ENCODE measurements around the gene C16orf96. TPM values are rescaled to one million over a fixed set of nuclear protein-coding genes. Genes with fewer than 3 reads are reported as not detected.

C16orf96 gene
- polyA plus RNA-seq, 1 donor = 0.18 TPM

DNA sequence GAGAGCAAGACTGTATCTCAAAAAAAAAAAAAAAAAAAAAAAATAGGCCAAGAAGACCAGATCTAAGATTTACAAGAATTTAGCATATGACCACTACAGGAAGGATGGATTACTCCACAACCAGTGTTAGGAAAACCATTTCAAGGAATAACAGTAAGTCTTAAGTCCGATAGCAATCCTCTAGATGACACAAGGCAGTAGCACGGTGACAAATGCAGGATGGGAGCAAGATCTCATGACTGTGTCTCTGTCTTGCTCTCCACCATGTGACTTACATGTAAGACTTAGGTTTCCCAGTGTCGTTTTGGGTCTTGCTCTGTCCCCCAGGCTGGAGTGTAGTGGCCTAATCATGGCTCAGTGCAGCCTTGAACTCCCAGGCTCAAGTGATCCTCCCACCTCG, 27.8 kb downstream of the C16orf96 start:
- DNase-seq = no peak
- H3K27me3 ChIP-seq (ENCODE audit: control insufficient read depth, insufficient read depth, low read length) = peaks cover 6% of the 10 kb centered on the region
- no peaks in the 10 kb centered on the region for H3K9me3 ChIP-seq (ENCODE audit: control insufficient read depth, low read depth, low read length)
- no peak overlapping the region for H3K4me3 ChIP-seq (ENCODE audit: low read length)
- no peaks in the 10 kb centered on the region for H3K4me1 ChIP-seq (ENCODE audit: control insufficient read depth, insufficient read depth, low read length)
- no peaks in the 10 kb centered on the region for H3K36me3 ChIP-seq (ENCODE audit: control insufficient read depth, insufficient read depth, low read length)
- no CpG with 5 or more reads among the region's 4 CpGs for WGBS (ENCODE audit: insufficient coverage, low lambda C conversion rate)
- H3K27ac ChIP-seq (ENCODE audit: low read length) = no peak overlapping the region

DNA sequence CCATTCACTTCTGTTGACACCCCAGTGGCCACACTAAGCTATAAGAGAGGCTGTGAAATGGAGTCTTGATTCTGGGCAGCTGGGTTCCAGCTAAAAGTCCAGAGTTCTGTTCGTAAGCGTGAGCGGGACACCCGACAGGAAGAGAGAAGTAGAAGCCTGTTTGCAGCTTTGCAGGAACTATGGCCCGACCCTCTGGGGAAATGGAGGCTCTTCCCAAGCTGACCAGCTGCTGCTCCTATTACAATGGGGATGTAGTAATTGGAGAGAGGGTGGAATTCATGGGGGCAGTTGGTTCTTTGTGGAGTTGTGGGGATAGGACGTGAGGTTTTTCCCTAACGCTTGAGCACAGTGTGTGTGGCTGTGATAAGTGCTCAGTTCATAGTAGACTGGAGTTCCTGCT, 30.2 kb downstream of the C16orf96 start:
- H3K4me1 ChIP-seq (ENCODE audit: control insufficient read depth, insufficient read depth, low read length) = no peaks in the 10 kb centered on the region
- DNase-seq = no peak
- WGBS (ENCODE audit: insufficient coverage, low lambda C conversion rate) = no CpG with 5 or more reads among the region's 7 CpGs
- H3K36me3 ChIP-seq (ENCODE audit: control insufficient read depth, insufficient read depth, low read length) = no peaks in the 10 kb centered on the region
- H3K27me3 ChIP-seq (ENCODE audit: control insufficient read depth, insufficient read depth, low read length) = peaks cover 6% of the 10 kb centered on the region
- no peak overlapping the region for H3K4me3 ChIP-seq (ENCODE audit: low read length)
- H3K27ac ChIP-seq (ENCODE audit: low read length) = no peak overlapping the region
- H3K9me3 ChIP-seq (ENCODE audit: control insufficient read depth, low read depth, low read length) = no peaks in the 10 kb centered on the region

DNA sequence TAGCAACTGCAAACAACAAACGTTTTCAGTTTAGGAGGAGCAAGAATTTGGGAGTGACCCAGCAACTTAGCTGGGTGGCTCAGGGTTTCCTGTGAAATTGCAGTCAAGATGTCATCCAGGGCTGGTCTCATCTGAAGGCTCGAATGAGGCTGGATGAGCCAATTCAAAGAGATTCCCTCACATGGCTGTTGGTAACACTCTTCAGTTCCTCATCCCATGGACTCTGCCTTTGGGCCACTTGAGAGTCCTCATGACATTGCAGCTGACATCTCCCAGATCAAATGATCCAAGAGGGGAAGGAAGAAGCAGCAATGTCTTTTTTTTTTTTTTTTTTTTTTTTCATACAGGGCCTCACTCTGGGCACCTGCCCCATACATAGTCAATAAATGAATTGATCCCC, 32.2 kb downstream of the C16orf96 start:
- H3K36me3 ChIP-seq (ENCODE audit: control insufficient read depth, insufficient read depth, low read length) = no peaks in the 10 kb centered on the region
- H3K27me3 ChIP-seq (ENCODE audit: control insufficient read depth, insufficient read depth, low read length) = peaks cover 6% of the 10 kb centered on the region
- no peak overlapping the region for H3K27ac ChIP-seq (ENCODE audit: low read length)
- no peaks in the 10 kb centered on the region for H3K4me1 ChIP-seq (ENCODE audit: control insufficient read depth, insufficient read depth, low read length)
- no peak overlapping the region for H3K4me3 ChIP-seq (ENCODE audit: low read length)
- no peak for DNase-seq
- H3K9me3 ChIP-seq (ENCODE audit: control insufficient read depth, low read depth, low read length) = peaks cover 2% of the 10 kb centered on the region
- no CpG with 5 or more reads among the region's 2 CpGs for WGBS (ENCODE audit: insufficient coverage, low lambda C conversion rate)

DNA sequence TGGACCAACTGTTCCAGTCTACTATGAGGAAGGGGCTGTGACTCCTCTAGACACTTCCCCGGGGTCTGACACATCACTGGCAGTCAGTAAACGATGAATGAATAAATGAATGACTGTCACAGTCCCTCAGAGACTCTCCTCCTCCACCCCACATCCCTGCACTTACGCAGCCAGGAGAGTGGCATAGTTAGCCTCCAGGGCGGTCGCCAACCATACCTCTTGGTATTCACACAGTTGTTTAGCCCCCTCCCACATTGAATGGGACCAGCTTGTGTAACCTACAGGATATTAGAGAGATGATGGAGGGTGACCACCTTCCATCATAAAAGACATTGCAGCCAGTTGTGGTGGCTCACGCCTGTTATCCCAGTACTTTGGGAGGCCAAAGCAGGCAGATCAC, 32.8 kb downstream of the C16orf96 start:
- no peaks in the 10 kb centered on the region for H3K4me1 ChIP-seq (ENCODE audit: control insufficient read depth, insufficient read depth, low read length)
- peaks cover 6% of the 10 kb centered on the region for H3K27me3 ChIP-seq (ENCODE audit: control insufficient read depth, insufficient read depth, low read length)
- no peak overlapping the region for H3K27ac ChIP-seq (ENCODE audit: low read length)
- no peak overlapping the region for H3K4me3 ChIP-seq (ENCODE audit: low read length)
- 60% methylated on average over 1 of the region's 6 CpGs for WGBS (ENCODE audit: insufficient coverage, low lambda C conversion rate)
- peaks cover 2% of the 10 kb centered on the region for H3K9me3 ChIP-seq (ENCODE audit: control insufficient read depth, low read depth, low read length)
- no peaks in the 10 kb centered on the region for H3K36me3 ChIP-seq (ENCODE audit: control insufficient read depth, insufficient read depth, low read length)
- no peak for DNase-seq

GRCh38 chr16:4591191-4591590, 35.1 kb downstream of the C16orf96 start:
- Histone ChIP-seq H3K4me1 (ENCODE audit: control insufficient read depth, insufficient read depth, low read length) (no peaks in the 10 kb centered on the region), H3K27ac (ENCODE audit: low read length) (no peak overlapping the region), H3K4me3 (ENCODE audit: low read length) (no peak overlapping the region), H3K27me3 (ENCODE audit: control insufficient read depth, insufficient read depth, low read length) (peaks cover 6% of the 10 kb centered on the region), H3K9me3 (ENCODE audit: control insufficient read depth, low read depth, low read length) (peaks cover 2% of the 10 kb centered on the region), H3K36me3 (ENCODE audit: control insufficient read depth, insufficient read depth, low read length) (no peaks in the 10 kb centered on the region)
- DNase-seq = no peak
- 65% methylated on average over 3 of the region's 6 CpGs for WGBS (ENCODE audit: insufficient coverage, low lambda C conversion rate)

DNA sequence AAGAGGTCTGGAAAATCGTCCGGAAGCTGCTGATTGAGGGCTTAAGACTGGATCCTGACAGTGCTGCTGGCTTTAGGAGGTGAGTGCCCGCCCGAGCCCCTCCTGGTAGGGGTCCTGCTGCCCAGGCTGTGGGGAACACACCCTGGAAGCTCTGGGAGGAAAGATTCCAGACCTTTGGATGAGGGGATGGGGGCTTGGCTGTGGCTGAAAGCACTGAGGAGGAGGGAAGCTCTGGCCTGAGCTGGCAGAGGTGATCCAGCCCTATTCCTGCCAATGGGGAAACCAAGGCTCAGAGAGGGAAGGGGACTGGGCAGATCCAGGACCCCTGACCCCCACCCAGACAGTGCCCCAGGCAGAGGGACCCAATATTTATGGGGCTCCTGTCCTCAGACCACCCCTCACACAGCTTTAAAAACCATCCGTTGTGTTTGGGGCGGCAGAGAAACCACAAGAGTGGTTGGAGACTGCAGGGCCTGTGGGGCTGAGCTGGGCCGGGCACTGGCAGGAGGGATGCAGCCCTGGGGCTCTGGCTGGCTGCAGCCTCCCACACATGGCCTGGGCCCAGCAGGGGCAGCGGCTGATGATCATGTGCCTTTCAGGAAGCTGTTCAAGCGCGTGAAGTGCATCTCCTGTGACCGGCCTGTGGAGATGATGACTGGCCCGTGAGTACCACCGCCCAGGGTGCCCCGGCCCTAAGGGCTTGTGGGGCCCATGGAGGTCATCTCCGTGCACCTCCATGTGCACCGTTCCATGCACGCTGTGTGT, 35.7 kb downstream of the C16orf96 start:
- Histone ChIP-seq H3K4me3 (ENCODE audit: low read length) (no peak overlapping the region), H3K27ac (ENCODE audit: low read length) (no peak overlapping the region), H3K9me3 (ENCODE audit: control insufficient read depth, low read depth, low read length) (peaks cover 2% of the 10 kb centered on the region), H3K36me3 (ENCODE audit: control insufficient read depth, insufficient read depth, low read length) (no peaks in the 10 kb centered on the region), H3K27me3 (ENCODE audit: control insufficient read depth, insufficient read depth, low read length) (peaks cover 2% of the 10 kb centered on the region), H3K4me1 (ENCODE audit: control insufficient read depth, insufficient read depth, low read length) (no peaks in the 10 kb centered on the region)
- no CpG with 5 or more reads among the region's 17 CpGs for WGBS (ENCODE audit: insufficient coverage, low lambda C conversion rate)
- DNase-seq = no peak

GRCh38 chr16:4593086-4593485, 36.9 kb downstream of the C16orf96 start:
- H3K27ac ChIP-seq (ENCODE audit: low read length) = no peak overlapping the region
- peaks cover 2% of the 10 kb centered on the region for H3K9me3 ChIP-seq (ENCODE audit: control insufficient read depth, low read depth, low read length)
- H3K4me1 ChIP-seq (ENCODE audit: control insufficient read depth, insufficient read depth, low read length) = no peaks in the 10 kb centered on the region
- no peak overlapping the region for H3K4me3 ChIP-seq (ENCODE audit: low read length)
- WGBS (ENCODE audit: insufficient coverage, low lambda C conversion rate) = no CpG with 5 or more reads among the region's 16 CpGs
- no peaks in the 10 kb centered on the region for H3K36me3 ChIP-seq (ENCODE audit: control insufficient read depth, insufficient read depth, low read length)
- H3K27me3 ChIP-seq (ENCODE audit: control insufficient read depth, insufficient read depth, low read length) = no peaks in the 10 kb centered on the region
- DNase-seq = no peak

- H3K27me3 ChIP-seq (ENCODE audit: control insufficient read depth, insufficient read depth, low read length) = no peaks in the 10 kb centered on the region
- H3K4me1 ChIP-seq (ENCODE audit: control insufficient read depth, insufficient read depth, low read length) = no peaks in the 10 kb centered on the region
- H3K9me3 ChIP-seq (ENCODE audit: control insufficient read depth, low read depth, low read length) = peaks cover 2% of the 10 kb centered on the region
- 89% methylated on average over 3 of the region's 38 CpGs for WGBS (ENCODE audit: insufficient coverage, low lambda C conversion rate)
- DNase-seq = no peak
- no peaks in the 10 kb centered on the region for H3K36me3 ChIP-seq (ENCODE audit: control insufficient read depth, insufficient read depth, low read length)
- no peak overlapping the region for H3K27ac ChIP-seq (ENCODE audit: low read length)
- H3K4me3 ChIP-seq (ENCODE audit: low read length) = no peak overlapping the region
Observed at GRCh38 chr16:4594433-4595410, 38.6 kb downstream of the C16orf96 start.

GRCh38 chr16:4597174-4597573, 41.0 kb downstream of the C16orf96 start:
- DNase-seq = no peak
- no CpG with 5 or more reads among the region's 9 CpGs for WGBS (ENCODE audit: insufficient coverage, low lambda C conversion rate)
- no peaks in the 10 kb centered on the region for H3K4me1 ChIP-seq (ENCODE audit: control insufficient read depth, insufficient read depth, low read length)
- H3K27me3 ChIP-seq (ENCODE audit: control insufficient read depth, insufficient read depth, low read length) = no peaks in the 10 kb centered on the region
- no peaks in the 10 kb centered on the region for H3K36me3 ChIP-seq (ENCODE audit: control insufficient read depth, insufficient read depth, low read length)
- no peak overlapping the region for H3K4me3 ChIP-seq (ENCODE audit: low read length)
- peaks cover 2% of the 10 kb centered on the region for H3K9me3 ChIP-seq (ENCODE audit: control insufficient read depth, low read depth, low read length)
- H3K27ac ChIP-seq (ENCODE audit: low read length) = no peak overlapping the region

DNA sequence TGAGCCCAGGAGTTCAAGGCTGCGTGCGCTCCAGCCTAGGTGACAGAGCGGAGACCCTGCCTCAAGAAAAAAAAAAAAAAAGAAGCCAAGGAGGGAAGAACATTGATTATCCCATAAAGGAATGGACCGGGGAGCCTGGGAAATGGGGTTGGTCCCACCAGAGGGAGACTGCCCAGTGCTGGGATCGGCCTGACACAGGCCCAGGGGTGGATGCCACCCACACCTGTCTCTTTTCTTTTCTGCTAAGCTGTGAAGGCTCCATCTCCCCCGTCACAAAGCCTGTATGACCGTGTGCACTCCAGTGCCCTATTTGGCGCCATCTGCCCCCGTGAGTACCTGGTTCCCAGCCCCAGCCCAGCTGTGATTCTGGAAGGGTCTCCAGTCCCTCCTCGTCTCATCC, 42.9 kb downstream of the C16orf96 start:
- H3K4me1 ChIP-seq (ENCODE audit: control insufficient read depth, insufficient read depth, low read length) = no peaks in the 10 kb centered on the region
- H3K27ac ChIP-seq (ENCODE audit: low read length) = no peak overlapping the region
- H3K36me3 ChIP-seq (ENCODE audit: control insufficient read depth, insufficient read depth, low read length) = no peaks in the 10 kb centered on the region
- no CpG with 5 or more reads among the region's 10 CpGs for WGBS (ENCODE audit: insufficient coverage, low lambda C conversion rate)
- no peaks in the 10 kb centered on the region for H3K27me3 ChIP-seq (ENCODE audit: control insufficient read depth, insufficient read depth, low read length)
- no peak overlapping the region for H3K4me3 ChIP-seq (ENCODE audit: low read length)
- H3K9me3 ChIP-seq (ENCODE audit: control insufficient read depth, low read depth, low read length) = no peaks in the 10 kb centered on the region
- no peak for DNase-seq
